Measurements from ENCODE around the gene PTPN7. TPM values are rescaled to one million over a fixed set of nuclear protein-coding genes. Genes with fewer than 3 reads are reported as not detected.
"Not testable (repeated sequence)": the region's sequence is repeated elsewhere in the genome, so short reads cannot be mapped to it uniquely, and the experiment has no call there.

PTPN7 gene
- total RNA-seq, 2 donors from 2014 or later = not detected

GRCh38 chr1:202143011-202143767 is 17.2 kb downstream of the PTPN7 start:
- H3K4me1 ChIP-seq (ENCODE audit: control insufficient read depth, insufficient read depth, low read length) = no peaks in the 10 kb centered on the region
- Mint-ChIP-seq H3K4me1 (peaks cover 22% of the 10 kb centered on the region), H3K9me3 (no peaks in the 10 kb centered on the region), H3K27me3 (ENCODE audit: insufficient read depth) (peaks cover 8% of the 10 kb centered on the region), H3K36me3 (ENCODE audit: low read depth) (peaks cover 10% of the 10 kb centered on the region), H3K27ac (peak overlapping the region; percentile 61), H3K4me3 (peak overlapping the region; percentile 80)
- H3K4me3 ChIP-seq (ENCODE audit: low read length) = peak overlapping the region; percentile 84
- peak; percentile 50 for DNase-seq
- H3K9me3 ChIP-seq (ENCODE audit: control insufficient read depth, low read length) = no peaks in the 10 kb centered on the region
- H3K27ac ChIP-seq (ENCODE audit: low read depth, low read length) = no peak overlapping the region
- WGBS, 2 experiments (ENCODE audit: insufficient coverage in 1 of 2, insufficient read length in 1 of 2) = 53 to 66% methylated on average over 10 to 17 of the region's 17 CpGs
- peak overlapping the region; percentile 29 for H3K9ac ChIP-seq (ENCODE audit: extremely low read depth, low read length, poor library complexity, severe bottlenecking)
- peaks cover 23% of the 10 kb centered on the region for H3K36me3 ChIP-seq (ENCODE audit: control insufficient read depth, insufficient read depth, low read length)
- H3K27me3 ChIP-seq (ENCODE audit: control insufficient read depth, insufficient read depth, low read length, poor library complexity, severe bottlenecking) = no peaks in the 10 kb centered on the region
- TF ChIP-seq CTCF (conservative IDR thresholded peaks at IDR 0.05) = no peak

- WGBS, 2 experiments (ENCODE audit: insufficient coverage in 1 of 2, insufficient read length in 1 of 2) = 94% methylated on average over 3 of the region's 3 CpGs; no CpG with 5 or more reads in 1 of the 2 experiments
- not testable (repeated sequence) for H3K27me3 Mint-ChIP-seq (ENCODE audit: insufficient read depth)
Observed at GRCh38 chr1:202141468-202141867, 18.9 kb downstream of the PTPN7 start.

GRCh38 chr1:202140833-202141232 is 19.6 kb downstream of the PTPN7 start:
- peak overlapping the region; percentile 35 for H3K27ac Mint-ChIP-seq
- Histone ChIP-seq H3K27me3 (ENCODE audit: control insufficient read depth, insufficient read depth, low read length, poor library complexity, severe bottlenecking) (no peaks in the 10 kb centered on the region), H3K36me3 (ENCODE audit: control insufficient read depth, insufficient read depth, low read length) (peaks cover 38% of the 10 kb centered on the region), H3K4me3 (ENCODE audit: low read length) (no peak overlapping the region), H3K9me3 (ENCODE audit: control insufficient read depth, low read length) (no peaks in the 10 kb centered on the region), H3K27ac (ENCODE audit: low read depth, low read length) (no peak overlapping the region), H3K9ac (ENCODE audit: extremely low read depth, low read length, poor library complexity, severe bottlenecking) (no peak overlapping the region), H3K4me1 (ENCODE audit: control insufficient read depth, insufficient read depth, low read length) (no peaks in the 10 kb centered on the region)
- H3K36me3 Mint-ChIP-seq (ENCODE audit: low read depth) = peaks cover 23% of the 10 kb centered on the region
- peaks cover 8% of the 10 kb centered on the region for H3K27me3 Mint-ChIP-seq (ENCODE audit: insufficient read depth)
- no peaks in the 10 kb centered on the region for H3K9me3 Mint-ChIP-seq
- no peak for DNase-seq
- TF ChIP-seq CTCF (conservative IDR thresholded peaks at IDR 0.05) = no peak
- no peak overlapping the region for H3K4me3 Mint-ChIP-seq
- WGBS, 2 experiments (ENCODE audit: insufficient coverage in 1 of 2, insufficient read length in 1 of 2) = 93 to 94% methylated on average over 4 of the region's 4 CpGs
- H3K4me1 Mint-ChIP-seq = peaks cover 22% of the 10 kb centered on the region

More at GRCh38 chr1:202141468-202141867, 18.9 kb downstream of the PTPN7 start:
- peak overlapping the region; percentile 35 for H3K27ac Mint-ChIP-seq
- H3K9me3 ChIP-seq (ENCODE audit: control insufficient read depth, low read length); H3K27ac ChIP-seq (ENCODE audit: low read depth, low read length); DNase-seq; H3K4me3 Mint-ChIP-seq; H3K9ac ChIP-seq (ENCODE audit: extremely low read depth, low read length, poor library complexity, severe bottlenecking); H3K9me3 Mint-ChIP-seq; H3K4me3 ChIP-seq (ENCODE audit: low read length); H3K27me3 ChIP-seq (ENCODE audit: control insufficient read depth, insufficient read depth, low read length, poor library complexity, severe bottlenecking); H3K4me1 ChIP-seq (ENCODE audit: control insufficient read depth, insufficient read depth, low read length): not testable (repeated sequence)
- peaks cover 22% of the 10 kb centered on the region for H3K4me1 Mint-ChIP-seq
- H3K36me3 ChIP-seq (ENCODE audit: control insufficient read depth, insufficient read depth, low read length) = peaks cover 36% of the 10 kb centered on the region
- H3K36me3 Mint-ChIP-seq (ENCODE audit: low read depth) = peaks cover 21% of the 10 kb centered on the region

Measured in endodermal cell (in vitro differentiated cells).